NOMO-1 treated with dmso at 0.1 percent for 144 hours (cell line): ENCODE data around the gene PRDX5.
A peak's percentile ranks its signal among the peaks of the same experiment; 100 is the strongest.

ENCODE experiments used
- DNase-seq: peaks from one replicate; lab custom pipeline; 2025; ENCODE audit not compliant: unreplicated experiment; lab: John Stamatoyannopoulos, UW

Gene PRDX5

GRCh38 chr11:64317961-64318765 lies at the start of gene PRDX5:
Gene PRDX5, plus strand, starts transcription at chr11:64318121. Its CDS starts 95 bp downstream, at chr11:64318216.
- DNase-seq = peak; percentile 97

DNA sequence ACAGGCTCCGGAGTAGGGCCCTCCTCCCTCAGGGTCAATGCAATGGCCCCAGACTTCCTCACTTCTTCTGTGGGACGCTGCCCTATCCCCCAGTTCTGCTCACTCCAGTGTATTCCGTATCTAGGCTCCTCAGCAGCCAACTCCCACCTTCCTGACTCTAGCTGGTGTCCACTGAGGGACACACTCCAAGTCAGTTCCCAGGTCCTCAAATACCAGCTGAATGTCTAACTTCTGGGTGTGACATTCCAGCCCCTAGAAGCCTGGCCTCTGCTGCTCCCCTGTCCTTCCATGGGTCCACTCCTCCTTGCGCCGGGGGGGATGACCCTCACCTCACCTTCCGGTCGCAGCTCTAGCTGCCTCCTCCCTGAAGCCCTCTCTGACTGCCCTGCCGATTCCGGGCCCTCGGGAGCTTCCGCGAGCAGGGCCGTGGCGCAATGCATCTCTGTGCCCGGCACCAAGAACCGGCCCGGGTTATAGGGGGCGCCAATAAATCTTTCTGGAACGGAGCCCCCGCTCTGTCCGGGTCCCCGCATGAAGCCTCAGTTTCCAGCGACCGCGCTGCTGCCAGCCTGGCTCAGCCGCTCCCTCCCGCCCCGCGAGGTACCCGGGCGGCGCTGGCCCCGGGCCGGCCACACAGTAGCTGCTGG lies 48.9 kb upstream of the PRDX5 start:
- DNase-seq = peak; percentile 31

GRCh38 chr11:64269540-64270220 lies 48.2 kb upstream of the PRDX5 start:
- DNase-seq = peak; percentile 99

DNA sequence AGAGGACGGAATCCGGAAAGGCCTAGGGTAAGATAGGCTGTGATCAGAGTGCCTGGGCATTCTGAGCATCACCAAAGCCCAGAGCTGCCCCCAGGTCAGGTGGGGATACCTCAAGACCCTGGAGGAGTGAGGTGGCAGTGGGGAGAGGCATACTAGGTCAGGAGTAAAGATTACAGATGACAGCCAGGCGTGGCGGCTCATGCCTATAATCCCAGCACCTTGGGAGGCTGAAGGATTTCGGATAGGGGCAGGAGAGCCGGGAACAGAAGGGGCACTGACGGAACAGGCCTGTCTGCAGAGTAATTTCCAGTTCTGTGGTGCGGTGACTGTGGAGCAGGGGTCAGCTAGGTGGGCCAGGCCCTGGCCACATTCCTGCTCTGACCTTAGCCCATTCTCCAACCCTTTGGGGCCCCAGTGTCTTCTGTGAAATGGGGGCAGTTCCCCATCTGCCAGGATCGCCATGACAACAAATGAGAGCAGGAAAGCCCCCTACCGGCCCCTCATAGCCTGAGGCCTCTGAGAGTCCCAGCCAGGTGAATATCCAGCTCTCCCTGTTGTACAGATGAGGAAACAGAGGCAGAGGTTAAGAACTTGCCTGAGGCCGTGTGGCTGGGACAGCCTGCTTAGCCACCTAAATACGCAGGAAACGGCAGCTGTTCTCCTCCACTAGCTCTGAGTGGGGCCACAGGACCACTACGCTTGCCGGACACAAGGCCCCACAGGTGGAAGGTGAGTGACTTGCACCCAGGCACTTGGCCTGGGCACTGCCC lies 42.7 kb upstream of the PRDX5 start:
- DNase-seq = no peak

- DNase-seq = no peak
These were observed 42.1 kb upstream of the PRDX5 start for GRCh38 chr11:64275841-64276240.

DNA sequence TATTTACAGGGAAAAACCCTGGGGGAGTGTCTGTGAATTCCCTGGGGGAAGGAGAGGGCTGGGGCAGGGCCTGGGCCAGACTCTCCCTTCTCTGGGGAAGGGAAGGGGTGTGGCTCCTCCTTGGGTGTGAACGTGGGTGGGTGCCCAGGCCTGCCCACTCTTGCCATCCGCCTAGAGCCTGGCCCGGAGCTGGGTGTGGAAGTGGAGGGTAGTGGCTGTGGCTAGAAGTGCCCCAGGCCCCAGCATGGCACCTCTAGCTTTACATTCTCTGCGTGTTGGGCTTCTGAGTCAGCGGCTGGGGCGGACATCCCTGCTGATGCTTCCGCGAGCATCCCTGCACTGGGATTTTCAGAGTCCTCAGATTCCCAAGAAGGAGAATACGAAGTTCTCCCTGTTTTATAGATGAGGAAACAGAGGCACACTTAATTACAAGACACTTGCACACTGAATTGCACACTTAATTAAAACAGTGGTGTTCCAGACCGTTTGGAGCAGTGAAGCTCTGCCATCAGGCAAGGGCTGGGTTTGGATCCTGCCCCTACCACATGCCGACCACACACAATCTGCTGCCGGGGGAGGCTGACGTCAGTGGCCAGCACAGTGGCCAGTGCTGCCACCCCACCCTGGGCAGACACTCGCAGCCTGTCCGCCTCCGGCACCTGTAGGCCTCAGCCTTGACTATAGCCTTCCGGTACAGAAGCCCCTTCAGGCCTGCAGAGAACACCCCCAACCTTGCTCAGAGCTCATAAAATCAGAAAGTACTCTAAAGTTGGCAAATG lies 41.1 kb upstream of the PRDX5 start:
- DNase-seq = no peak

DNA sequence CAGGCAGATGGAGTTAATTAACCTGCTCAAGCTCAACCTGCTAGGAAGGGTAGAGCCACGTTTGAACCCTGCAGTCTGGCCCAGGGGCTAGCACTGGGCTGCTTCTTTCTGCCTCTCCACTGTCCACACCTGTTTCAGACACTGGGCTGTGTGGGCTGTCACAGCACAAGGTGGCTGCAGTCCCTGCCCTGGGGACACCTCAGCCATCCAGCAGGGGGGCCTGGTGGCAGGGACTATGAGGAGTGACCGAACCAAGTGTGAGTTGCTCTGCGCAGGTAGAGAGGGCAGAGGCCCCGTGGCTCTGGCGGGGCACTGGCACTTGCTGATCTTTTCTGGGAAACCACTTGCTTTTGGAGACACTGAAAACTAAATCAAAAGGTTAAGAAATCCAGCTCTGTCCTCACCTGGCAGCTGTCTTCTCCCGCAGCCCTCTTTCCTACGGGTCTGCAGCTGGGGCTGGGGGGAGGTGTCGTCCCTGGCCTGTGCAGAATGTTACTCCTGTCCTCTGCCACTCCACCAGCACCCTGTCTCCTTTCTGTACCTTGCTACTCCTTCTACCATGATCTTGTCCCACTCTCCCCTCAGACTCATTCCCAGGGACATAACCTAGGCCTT lies 39.2 kb upstream of the PRDX5 start:
- no peak for DNase-seq

DNA sequence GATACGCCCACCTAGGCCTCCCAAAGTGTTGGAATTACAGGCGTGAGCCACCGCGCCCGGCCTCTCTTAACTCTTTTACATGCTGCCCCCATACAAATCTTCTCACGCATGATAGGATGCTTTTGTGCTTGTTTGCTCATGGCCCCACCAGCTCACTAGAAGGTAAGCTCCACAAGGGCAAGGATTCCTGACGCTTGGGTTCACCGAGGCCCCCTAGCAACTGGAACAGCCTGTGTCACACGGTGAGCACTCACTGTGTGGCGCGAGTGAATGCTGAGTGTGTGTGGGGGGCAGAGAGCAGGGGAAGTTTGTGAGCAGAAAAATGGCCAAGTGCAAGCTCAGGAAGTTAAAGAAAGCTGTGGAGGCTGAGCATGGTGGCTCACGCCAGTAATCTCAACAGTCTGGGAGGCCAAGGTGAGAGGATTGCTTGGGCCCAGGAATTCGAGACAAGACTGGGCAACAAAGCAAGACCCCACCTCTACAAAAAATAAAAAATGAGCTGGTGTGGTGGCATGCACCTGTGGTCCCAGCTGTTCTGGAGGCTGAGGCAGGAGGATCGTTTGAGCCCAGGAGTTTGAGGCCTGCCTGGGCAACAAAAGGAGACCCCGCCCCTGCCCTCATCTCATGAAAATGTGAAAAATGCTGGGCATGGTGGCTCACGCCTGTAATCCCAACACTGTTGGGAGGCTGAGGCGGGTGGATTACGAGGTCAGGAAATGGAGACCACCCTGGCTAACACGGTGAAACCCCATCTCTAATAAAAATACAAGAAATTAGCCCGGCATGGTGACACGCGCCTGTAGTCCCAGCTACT lies 35.8 kb upstream of the PRDX5 start:
- no peak for DNase-seq

DNA sequence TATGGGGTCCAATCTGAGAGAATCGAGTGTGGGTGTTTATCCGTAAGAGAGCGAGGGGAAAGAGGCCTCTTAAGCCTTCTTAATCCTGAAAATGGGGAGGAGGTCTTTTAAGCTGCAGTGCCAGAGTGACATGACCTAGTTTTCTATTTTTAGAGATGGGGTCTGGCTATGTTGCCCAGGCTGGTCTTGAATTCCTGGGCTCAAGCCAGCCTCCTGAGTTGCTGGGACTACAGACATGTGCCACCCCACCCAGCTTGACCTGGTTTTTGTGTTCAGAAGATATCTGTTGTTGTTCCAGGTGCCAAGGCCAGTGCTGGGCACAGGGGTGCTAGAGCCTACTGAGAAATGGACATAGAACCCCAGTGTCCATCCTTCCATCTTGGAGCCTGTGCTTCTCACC lies 34.8 kb upstream of the PRDX5 start:
- DNase-seq = no peak

DNA sequence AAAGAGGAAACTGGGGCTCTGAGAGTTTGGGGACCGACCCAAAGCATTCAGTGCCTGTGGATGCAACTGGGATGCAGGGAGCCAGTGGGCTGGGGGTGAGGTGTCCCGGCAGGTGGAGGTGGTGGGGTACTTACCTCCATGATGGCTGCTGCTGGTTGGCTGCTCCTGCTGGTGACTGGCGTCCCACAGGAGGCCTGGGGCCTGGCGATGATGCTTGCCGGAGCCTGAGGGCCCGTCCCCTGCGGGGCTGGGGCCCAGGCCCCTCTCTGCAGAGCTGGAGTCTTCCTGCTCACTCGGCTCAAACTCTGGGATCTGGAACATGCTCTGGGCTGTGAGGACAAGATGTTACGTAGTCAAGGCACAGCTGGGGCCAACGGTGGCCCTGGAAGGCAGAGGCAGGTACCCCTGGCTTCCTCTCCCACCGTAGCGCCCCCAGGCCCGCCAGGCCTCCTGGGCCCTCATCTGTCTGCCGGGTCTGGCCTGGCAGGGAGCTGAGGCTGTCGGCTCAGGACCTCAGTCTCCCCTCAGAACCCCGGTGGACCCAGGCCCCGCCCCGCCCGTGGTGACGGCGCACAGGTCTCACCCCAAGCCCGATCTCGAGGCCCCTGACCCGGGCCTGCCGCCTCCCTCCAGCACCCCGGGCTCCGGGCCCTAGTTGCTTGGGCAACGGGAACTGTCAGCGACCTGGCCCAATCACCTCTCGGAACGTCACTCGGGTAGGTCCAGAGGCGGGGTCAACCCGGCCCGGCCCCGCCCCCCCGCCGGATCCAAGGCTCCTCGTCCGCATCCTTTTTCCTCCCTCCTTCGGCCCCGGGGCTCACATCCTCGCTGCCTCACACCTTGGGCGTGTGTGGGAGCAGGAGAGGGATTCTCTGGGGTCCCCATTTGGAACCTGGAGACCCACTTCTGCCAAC lies 33.6 kb upstream of the PRDX5 start, which contains the start of gene BAD:
Gene BAD (minus strand): TSS at position 618 of the 914 bp plus-strand sequence. CDS start 297 bp downstream, at position 321.
- DNase-seq = peak; percentile 90

GRCh38 chr11:64284962-64285884 lies 32.7 kb upstream of the PRDX5 start, which contains the start of gene GPR137:
Gene GPR137, plus strand, starts transcription at chr11:64285848. Its CDS starts 677 bp downstream, at chr11:64286525.
- DNase-seq = peak; percentile 69

- no peak for DNase-seq
These were observed 31.8 kb upstream of the PRDX5 start for GRCh38 chr11:64285885-64286800.

DNA sequence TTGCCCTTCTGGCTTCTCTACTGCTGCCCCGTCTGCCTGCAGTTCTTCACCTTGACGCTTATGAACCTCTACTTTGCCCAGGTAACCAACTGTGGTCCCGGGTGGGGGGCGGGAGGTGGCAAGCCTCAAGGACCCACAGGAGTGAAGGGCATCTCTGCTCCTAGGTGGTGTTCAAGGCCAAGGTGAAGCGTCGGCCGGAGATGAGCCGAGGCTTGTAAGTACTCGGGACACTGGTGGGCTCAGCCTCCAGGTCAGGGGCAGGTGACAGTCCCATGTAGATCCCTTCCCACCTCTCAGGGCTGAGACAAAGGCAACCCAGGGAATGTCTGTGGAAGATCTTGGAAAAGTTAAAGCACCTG lies 31.1 kb upstream of the PRDX5 start:
- no peak for DNase-seq

DNA sequence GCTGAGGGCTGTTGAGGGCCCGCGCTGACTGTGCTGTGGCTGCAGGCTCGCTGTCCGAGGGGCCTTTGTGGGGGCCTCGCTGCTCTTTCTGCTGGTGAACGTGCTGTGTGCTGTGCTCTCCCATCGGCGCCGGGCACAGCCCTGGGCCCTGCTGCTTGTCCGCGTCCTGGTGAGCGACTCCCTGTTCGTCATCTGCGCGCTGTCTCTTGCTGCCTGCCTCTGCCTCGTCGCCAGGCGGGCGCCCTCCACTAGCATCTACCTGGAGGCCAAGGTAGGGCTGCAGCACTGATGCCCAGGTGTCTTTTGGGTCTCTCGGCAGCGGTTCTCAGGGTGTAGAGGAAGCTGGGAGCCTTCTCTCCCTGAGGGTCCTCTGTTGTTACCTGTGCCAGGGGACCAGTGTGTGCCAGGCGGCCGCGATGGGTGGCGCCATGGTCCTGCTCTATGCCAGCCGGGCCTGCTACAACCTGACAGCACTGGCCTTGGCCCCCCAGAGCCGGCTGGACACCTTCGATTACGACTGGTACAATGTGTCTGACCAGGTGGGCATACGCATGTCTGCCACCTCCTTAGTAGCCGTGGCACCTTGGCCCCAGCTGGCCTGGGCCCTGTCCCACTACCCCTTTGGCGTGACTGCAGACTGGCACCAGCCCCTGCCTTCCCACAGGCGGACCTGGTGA lies 30.1 kb upstream of the PRDX5 start:
- no peak for DNase-seq

DNA sequence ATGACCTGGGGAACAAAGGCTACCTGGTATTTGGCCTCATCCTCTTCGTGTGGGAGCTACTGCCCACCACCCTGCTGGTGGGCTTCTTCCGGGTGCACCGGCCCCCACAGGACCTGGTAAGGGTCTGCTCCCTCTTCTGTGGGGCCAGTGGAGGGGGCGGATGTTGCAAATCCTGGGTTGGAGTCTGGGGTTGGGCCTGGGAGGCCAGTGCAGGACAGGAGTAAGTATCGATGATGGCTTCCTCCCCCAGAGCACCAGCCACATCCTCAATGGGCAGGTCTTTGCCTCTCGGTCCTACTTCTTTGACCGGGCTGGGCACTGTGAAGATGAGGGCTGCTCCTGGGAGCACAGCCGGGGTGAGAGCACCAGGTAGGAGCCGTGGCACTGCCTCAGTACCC lies 29.6 kb upstream of the PRDX5 start:
- DNase-seq = no peak
